Pulmonary artery endothelial cell (primary cell): ENCODE results near the gene CEP20. TPM values are rescaled to one million over a fixed set of nuclear protein-coding genes. Genes with fewer than 3 reads are reported as not detected.

Experiments used
- DNase-seq: peaks from one replicate; pipeline ENCODE4 v3.0.0-alpha.2; 2011; ENCODE audit warnings: low read depth, low spot score
- total RNA-seq: library from RNA; depleted of rRNA; stranded (reverse); fragments of >200 nt; gene quantifications from 2 replicates; pipeline ENCODE4 v1.2.3, GENCODE V29; 2014

The CEP20 gene
- total RNA-seq, 1 donor from 2014 or later: 27.5 TPM

DNA sequence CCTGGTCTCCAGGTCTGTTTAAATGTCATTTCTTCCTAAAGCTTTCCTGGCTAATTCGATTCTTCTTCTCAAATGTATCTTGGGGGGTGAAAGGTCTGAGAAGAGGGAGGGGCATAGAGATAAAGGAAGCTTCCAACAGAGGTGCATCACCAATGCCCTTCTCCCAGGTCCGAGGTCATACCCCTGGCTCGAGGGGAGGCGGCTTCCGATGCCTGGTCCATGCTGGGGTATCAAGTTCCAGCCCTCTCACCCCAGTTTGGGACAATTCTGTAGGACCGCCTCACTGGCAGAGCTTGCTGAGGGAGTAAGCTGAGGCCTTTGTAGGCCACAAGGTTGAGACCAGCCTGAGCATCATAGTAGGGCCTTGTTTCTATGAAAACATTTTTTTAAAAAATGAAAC is 10.3 kb upstream of the CEP20 start:
- DNase-seq: no peak

- no peak for DNase-seq
Measured at GRCh38 chr16:15897834-15898254, 9.4 kb upstream of the CEP20 start.

DNA sequence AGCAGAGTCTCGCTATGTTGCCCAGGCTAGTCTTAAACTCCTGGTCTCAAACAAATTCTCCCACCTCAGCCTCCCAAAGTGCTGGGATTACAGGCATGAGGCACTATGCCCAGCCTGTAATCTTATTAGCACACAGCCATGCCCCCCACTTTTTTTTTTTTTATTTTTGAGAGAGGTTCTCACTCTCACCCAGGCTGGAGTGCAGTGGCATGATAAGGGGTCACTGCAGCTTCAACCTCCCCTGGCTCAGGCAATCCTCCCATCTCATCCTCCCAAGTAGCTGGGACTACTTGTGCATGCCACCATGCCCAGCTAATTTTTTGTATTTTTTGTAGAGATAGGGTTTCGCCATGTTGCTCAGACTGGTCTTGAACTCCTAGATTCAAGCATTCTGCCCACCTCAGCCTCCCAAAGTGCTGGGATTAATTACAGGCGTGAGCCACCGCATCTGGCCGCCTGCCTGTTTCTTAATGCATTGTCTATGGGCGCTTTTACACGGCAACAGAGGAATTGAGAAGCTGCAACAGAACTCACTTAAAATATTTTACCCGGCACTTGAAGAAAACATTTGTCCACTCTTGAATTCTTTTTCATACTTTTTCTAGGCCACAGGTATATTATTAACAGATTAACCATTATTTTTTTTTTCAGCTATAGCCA is 8.8 kb upstream of the CEP20 start:
- no peak for DNase-seq

GRCh38 chr16:15894571-15895374 is 6.4 kb upstream of the CEP20 start:
- DNase-seq: no peak

DNA sequence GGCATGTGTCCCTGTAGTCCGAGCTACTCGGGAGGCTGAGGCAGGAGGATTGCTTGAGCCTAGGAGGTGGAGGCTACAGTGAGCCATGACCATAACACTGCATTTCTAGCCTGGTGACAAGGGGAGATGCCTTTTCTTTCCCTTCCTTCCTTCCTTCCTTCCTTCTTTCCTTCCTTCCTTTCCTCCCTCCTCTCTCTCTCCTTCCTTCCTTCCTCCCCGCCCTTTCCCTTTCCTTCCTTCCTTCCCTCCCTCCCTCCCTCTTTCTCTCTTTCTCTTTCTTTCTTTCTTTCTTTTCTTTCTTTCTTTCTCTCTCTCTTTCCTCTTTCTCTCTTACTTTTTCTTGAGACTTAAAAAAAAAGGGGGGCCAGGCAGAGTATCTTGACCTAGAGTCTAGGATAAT is 3.1 kb upstream of the CEP20 start:
- DNase-seq: no peak

GRCh38 chr16:15887283-15887682 is 1.1 kb downstream of the CEP20 start:
- DNase-seq: no peak

DNA sequence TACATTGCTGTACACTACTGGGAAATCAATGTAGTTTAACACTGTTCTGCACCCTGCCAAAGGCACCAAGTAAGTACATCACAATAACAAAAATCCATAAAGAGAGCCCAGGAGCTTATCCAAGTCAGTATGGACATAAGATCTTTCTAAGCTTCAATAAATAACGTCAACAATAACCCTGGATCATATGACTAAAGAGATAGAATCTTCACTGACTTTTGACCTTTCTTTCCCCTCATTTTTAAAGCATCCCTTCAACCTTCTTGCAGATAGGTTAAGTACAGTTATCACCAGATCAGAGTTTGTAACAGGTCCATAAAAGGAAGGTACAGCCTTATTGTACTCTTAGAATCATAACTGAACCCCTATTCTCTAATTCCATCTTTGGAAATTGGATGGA is 2.3 kb downstream of the CEP20 start:
- no peak for DNase-seq

DNA sequence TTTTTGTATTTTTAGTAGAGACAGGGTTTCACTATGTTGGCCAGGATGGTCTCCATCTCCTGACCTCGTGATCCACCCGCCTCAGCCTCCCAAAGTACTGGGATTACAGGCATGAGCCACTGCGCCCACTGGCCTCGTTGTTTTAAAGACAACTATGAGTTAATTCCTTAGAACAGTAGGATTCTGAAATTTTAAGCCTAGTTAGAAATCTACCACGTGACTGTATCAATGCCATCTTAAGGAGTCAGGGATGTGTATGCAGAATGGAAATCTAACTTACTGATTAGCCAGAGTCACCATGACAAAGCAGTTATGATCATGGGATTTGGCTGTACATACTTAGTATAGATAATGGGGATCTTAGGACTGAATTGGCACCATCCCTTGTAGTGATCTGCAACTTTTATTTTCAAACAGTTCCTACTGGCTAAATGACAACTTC is 2.8 kb downstream of the CEP20 start:
- DNase-seq: no peak

GRCh38 chr16:15882563-15882962 is 5.8 kb downstream of the CEP20 start:
- DNase-seq: no peak

- DNase-seq: no peak
Measured at GRCh38 chr16:15881794-15882379, 6.5 kb downstream of the CEP20 start.

DNA sequence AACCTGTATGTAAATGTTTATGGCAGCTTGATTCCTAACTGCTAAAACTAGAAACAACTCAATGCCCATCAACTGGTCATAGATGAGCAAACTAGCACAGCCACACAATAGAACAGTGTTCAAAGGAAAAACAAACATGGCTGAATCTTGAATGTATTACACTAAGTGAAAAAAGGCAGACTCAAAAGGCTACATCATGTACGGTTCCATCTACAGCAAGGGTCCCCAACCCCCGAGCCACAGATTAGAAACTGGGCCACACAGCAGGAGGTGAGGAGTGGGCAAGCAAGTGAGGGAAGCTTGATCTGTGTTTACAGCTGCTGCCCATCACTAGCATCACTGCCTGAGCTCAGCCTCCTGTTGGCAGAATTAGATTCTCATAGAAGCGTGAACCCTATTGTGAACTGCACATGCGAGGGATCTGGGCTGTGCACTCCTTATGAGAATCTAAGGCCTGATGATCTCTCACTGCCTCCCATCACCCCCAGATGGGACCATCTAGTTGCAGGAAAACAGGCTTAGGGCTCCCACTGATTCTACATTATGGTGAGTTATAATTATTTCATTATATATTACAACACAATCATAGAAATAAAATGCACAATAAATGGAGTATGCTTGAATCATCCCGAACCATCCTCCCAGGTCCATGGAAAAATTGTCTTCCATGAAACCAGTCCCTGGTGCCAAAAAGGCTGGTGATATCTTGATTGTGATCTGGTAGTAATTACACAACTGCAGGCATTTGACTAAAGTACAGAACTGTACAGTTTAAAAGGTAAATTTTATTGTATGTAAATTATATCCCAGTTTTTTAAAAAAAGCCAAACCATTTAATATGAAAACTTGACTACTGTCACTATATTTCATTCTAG is 7.7 kb downstream of the CEP20 start:
- DNase-seq: no peak

GRCh38 chr16:15879255-15879811 is 9.1 kb downstream of the CEP20 start:
- DNase-seq: no peak

- DNase-seq: no peak
Measured at GRCh38 chr16:15876503-15876902, 11.9 kb downstream of the CEP20 start.

DNA sequence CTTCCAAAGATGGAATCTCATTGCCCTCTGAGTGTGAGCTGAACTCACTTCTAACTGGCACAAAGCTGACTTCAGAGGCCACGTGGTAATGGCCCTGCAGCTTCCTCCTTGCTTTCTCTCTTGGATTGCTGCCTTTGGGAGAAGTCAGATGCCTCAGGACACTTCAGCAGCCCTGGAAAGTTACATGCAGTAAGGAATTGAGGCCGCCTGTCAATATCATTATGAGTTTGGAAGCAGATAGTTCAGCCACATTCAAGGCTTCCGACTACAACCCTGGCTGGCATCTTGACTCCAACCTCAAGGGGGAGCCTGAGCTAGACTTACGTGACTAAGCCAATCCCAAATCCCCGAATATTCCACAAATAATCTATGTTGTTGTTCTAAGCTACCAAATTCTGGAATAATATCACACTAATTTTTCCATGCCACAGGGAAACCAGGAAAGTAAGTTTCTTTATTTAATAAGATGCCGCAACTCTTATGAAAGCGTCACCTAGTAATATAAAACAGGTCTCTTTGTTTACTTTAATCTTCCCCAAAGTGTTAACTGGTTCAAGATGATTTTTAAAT is 13.6 kb downstream of the CEP20 start:
- DNase-seq: peak; percentile 53

DNA sequence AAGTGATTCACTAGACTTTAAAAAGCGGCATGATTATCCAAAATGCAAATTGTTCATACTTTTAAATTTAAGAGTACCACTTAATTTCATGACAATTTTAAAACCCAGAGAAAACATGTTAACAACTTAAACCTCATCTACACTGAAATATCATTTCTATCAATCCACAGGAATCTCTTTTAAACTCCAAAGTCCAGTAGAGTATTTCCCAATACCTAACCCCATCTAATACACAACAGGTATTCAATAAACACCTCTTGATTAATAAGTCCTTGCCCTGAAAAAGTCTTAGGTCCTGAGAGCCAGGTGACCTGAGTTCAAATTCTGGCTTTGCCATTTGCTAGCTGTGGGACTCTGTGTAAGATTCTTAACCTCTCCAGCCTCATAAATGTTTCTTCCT is 14.7 kb downstream of the CEP20 start:
- DNase-seq: no peak

DNA sequence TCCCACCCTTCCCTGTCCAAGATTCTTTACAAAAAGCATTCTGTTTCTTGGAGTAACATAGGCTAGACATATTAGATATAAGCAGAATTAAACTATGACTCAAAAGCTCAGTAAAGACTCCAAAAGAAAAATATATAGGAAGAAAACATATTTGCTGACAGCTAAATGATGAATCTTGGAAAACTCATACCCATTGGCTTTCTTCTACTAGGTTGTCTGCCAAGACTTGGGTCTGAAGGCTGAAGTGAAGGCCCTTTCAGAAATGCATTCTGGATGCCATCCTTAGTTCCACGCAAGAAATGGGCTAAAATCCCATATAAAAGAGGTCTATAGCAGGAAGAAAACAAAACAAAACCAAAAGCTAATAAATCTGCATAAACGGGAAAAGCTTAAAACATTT is 15.1 kb downstream of the CEP20 start:
- no peak for DNase-seq

GRCh38 chr16:15870011-15870410 is 18.4 kb downstream of the CEP20 start:
- DNase-seq: no peak

GRCh38 chr16:15866451-15866850 is 22.0 kb downstream of the CEP20 start:
- DNase-seq: no peak

- DNase-seq: no peak
Measured at GRCh38 chr16:15865742-15866141, 22.7 kb downstream of the CEP20 start.

DNA sequence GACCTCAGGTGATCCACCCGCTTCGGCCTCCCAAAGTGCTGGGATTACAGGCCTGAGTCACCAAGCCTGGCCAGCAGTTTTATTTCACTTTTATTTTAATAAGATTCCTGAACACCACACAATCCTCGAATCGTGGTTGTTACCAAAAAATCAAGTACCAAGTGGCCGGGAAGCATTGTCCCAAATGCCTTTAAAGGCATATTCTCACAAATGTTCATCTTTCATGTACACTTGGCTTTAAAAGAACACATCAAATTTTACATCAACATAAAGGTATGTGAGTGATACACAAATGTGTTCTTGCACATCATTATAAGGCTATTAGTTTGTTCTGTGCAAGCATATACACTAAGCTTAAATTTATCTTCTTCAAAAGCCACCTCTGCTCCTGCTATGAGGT is 23.5 kb downstream of the CEP20 start:
- DNase-seq: no peak

DNA sequence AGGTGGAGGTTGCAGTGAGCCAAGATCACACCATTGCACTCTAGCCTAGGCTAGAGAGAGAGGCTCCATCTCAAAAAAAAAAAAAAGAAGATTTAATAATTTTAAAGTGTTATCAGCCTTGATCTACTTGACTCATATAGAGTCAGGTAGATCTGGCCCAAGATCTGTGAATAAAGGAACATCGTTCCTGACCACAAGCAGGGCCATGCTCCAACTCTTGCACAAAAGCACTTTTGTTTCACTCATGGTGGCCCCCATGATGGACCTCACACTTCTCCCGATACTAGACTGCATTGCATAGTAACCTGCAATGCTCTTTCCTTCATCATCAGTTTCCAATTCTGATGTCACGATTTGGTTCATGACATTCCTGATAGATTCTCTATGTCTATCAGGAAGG is 26.4 kb downstream of the CEP20 start:
- no peak for DNase-seq
